Thyroid gland (tissue), 4 donors: ENCODE data around the gene IGFBPL1. TPM values are rescaled to one million over a fixed set of nuclear protein-coding genes. Genes with fewer than 3 reads are reported as not detected.

Experiments used
- DNase-seq, 2 donors: peaks; one replicate each; pipeline ENCODE4 v3.0.0-alpha.2; 2019
- H3K27ac ChIP-seq, 3 donors: fragments of 200-600 bp; sonication (generic); 1 replicate in 2 of 3; 2 replicates in 1 of 3; pipeline ENCODE4 v1.5.1; 2016 to 2019; ENCODE audit warnings: mild to moderate bottlenecking in 1 of 3, moderate library complexity in 1 of 3
- H3K27me3 ChIP-seq: fragments of 200-600 bp; sonication (generic); one replicate; pipeline ENCODE4 v1.5.1; 2019
- H3K36me3 ChIP-seq, 2 donors: fragments of 200-600 bp; sonication (generic); one replicate each; pipeline ENCODE4 v1.5.1; 2016 to 2019
- H3K4me1 ChIP-seq, 2 donors: fragments of 200-600 bp; sonication (generic); one replicate each; pipeline ENCODE4 v1.5.1; 2017 to 2019
- H3K4me3 ChIP-seq, 3 donors: fragments of 200-600 bp; sonication (generic); replicated peaks in 1 of 3; 1 replicate in 2 of 3; 2 replicates in 1 of 3; pipeline ENCODE4 v1.5.1; 2016; ENCODE audit warnings: mild to moderate bottlenecking in 1 of 3
- H3K9me3 ChIP-seq: fragments of 200-600 bp; sonication (generic); one replicate; pipeline ENCODE4 v1.5.1; 2017
- POLR2A ChIP-seq, 2 donors: fragments of 450-650 bp; IDR thresholded peaks; one replicate each; pipeline ENCODE4 v1.6.1; 2017; ENCODE audit warnings: antibody characterized with exemption in 2 of 2, mild to moderate bottlenecking in 2 of 2, moderate library complexity in 1 of 2
- WGBS, 2 donors: methylation state at CpG; one replicate each; pipeline ENCODE4 v1.1.5; 2017; 5-methylcytosine and 5-hydroxymethylcytosine counted together
- intact Hi-C: fragments of 100-400 bp; cut with DNase I; formaldehyde crosslinking; loops from one replicate; pipeline ENCODE4 v1.15.1; 2023
- total RNA-seq, 4 donors: library from RNA; depleted of rRNA; stranded (reverse); fragments of >200 nt; gene quantifications; one replicate each; pipeline ENCODE4 v1.2.3, GENCODE V29; 2016
- TF ChIP-seq, protein P1 (sequence below), 6 experiments: fragments of 200-600 bp in 3 of 6; fragments of 450-650 bp in 3 of 6; sonication (generic) in 3 of 6; IDR thresholded peaks; one replicate each; pipeline ENCODE4 v1.5.1; 2016 to 2019; ENCODE audit warnings: antibody characterized with exemption in 6 of 6, mild to moderate bottlenecking in 2 of 6, inconsistent platforms in 1 of 6, moderate library complexity in 1 of 6

Gene IGFBPL1
- total RNA-seq, 4 donors from 2014 or later = 20.3 to 116 (median 29.1) TPM

- no peaks in the 10 kb centered on the region for H3K27me3 ChIP-seq
- H3K4me1 ChIP-seq = peaks cover 24 to 41% of the 10 kb centered on the region in 2 donors
- no peak for TF ChIP-seq POLR2A (IDR thresholded peaks at IDR 0.05)
- TF ChIP-seq, protein P1, sequence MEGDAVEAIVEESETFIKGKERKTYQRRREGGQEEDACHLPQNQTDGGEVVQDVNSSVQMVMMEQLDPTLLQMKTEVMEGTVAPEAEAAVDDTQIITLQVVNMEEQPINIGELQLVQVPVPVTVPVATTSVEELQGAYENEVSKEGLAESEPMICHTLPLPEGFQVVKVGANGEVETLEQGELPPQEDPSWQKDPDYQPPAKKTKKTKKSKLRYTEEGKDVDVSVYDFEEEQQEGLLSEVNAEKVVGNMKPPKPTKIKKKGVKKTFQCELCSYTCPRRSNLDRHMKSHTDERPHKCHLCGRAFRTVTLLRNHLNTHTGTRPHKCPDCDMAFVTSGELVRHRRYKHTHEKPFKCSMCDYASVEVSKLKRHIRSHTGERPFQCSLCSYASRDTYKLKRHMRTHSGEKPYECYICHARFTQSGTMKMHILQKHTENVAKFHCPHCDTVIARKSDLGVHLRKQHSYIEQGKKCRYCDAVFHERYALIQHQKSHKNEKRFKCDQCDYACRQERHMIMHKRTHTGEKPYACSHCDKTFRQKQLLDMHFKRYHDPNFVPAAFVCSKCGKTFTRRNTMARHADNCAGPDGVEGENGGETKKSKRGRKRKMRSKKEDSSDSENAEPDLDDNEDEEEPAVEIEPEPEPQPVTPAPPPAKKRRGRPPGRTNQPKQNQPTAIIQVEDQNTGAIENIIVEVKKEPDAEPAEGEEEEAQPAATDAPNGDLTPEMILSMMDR (IDR thresholded peaks at IDR 0.05) = no peak
- DNase-seq = no peak
- no peaks in the 10 kb centered on the region for H3K9me3 ChIP-seq
- no peak overlapping the region for H3K27ac ChIP-seq
- intact Hi-C loops = no loop called here
- peaks cover 0 to 6% of the 10 kb centered on the region in 2 donors for H3K36me3 ChIP-seq
- 96 to 98% methylated on average over 26 to 27 of the region's 30 CpGs for WGBS, 2 donors
- H3K4me3 ChIP-seq = no peak overlapping the region
Observed at GRCh38 chr9:38395653-38396370, 28.4 kb downstream of the IGFBPL1 start.

- no peaks in the 10 kb centered on the region for H3K27me3 ChIP-seq
- peaks cover 0 to 6% of the 10 kb centered on the region in 2 donors for H3K36me3 ChIP-seq
- H3K9me3 ChIP-seq = no peaks in the 10 kb centered on the region
- 85 to 88% methylated on average over 9 of the region's 9 CpGs for WGBS, 2 donors
- H3K4me1 ChIP-seq = peaks cover 16 to 35% of the 10 kb centered on the region in 2 donors
- DNase-seq = no peak
- no peak overlapping the region for H3K4me3 ChIP-seq
- H3K27ac ChIP-seq = no peak overlapping the region
- TF ChIP-seq, protein P1 (IDR thresholded peaks at IDR 0.05) = no peak
- TF ChIP-seq POLR2A (IDR thresholded peaks at IDR 0.05) = no peak
- intact Hi-C loops = no loop called here
Observed at GRCh38 chr9:38394416-38394815, 29.8 kb downstream of the IGFBPL1 start.

- no peak for TF ChIP-seq POLR2A (IDR thresholded peaks at IDR 0.05)
- TF ChIP-seq, protein P1 (IDR thresholded peaks at IDR 0.05) = peak in 1 of 6 experiments; percentile 4
- WGBS, 2 donors = 8% methylated on average over 9 of the region's 9 CpGs
- DNase-seq = no peak
- H3K36me3 ChIP-seq = peaks cover 0 to 6% of the 10 kb centered on the region in 2 donors
- H3K4me1 ChIP-seq = peaks cover 16 to 46% of the 10 kb centered on the region in 2 donors
- intact Hi-C loops = no loop called here
- H3K4me3 ChIP-seq = peak overlapping the region; percentile 72 to 90 (median 78)
- no peaks in the 10 kb centered on the region for H3K9me3 ChIP-seq
- no peaks in the 10 kb centered on the region for H3K27me3 ChIP-seq
- peak overlapping the region; percentile 33 to 62 (median 43) for H3K27ac ChIP-seq
Observed at GRCh38 chr9:38393128-38393796, 31.0 kb downstream of the IGFBPL1 start.

- Histone ChIP-seq H3K9me3 (no peaks in the 10 kb centered on the region), H3K27me3 (no peaks in the 10 kb centered on the region), H3K4me1 (peaks cover 10 to 42% of the 10 kb centered on the region in 2 donors), H3K27ac (peak within 1 kb of the TSS; percentile 33 to 62 (median 43)), H3K4me3 (peak within 1 kb of the TSS; percentile 72 to 90 (median 78)), H3K36me3 (peaks cover 0 to 6% of the 10 kb centered on the region in 2 donors)
- TF ChIP-seq, protein P1 (IDR thresholded peaks at IDR 0.05) = peak in 1 of 6 experiments; percentile 7
- TF ChIP-seq POLR2A (IDR thresholded peaks at IDR 0.05) = peak in 1 of 2 donors; percentile 88
- intact Hi-C loops = no loop called here
- WGBS, 2 donors = 0 to 1% methylated on average over 18 to 41 of the region's 58 CpGs
- DNase-seq = peak; percentile 88 to 89
Observed at GRCh38 chr9:38392235-38393127, 31.8 kb downstream of the IGFBPL1 start, which contains the start of gene ALDH1B1. ALDH1B1 (plus strand) TSS chr9:38392702; CDS start chr9:38395749, 3,047 bp downstream.
